ENCODE data around the gene SDF4. TPM values are rescaled to one million over a fixed set of nuclear protein-coding genes. Genes with fewer than 3 reads are reported as not detected.

SDF4 gene
- total RNA-seq, 1 experiment from 2014 or later, result 82.0 TPM

GRCh38 chr1:1245817-1246576 is 14.2 kb upstream of the SDF4 start:
- no peak overlapping the region for H3K4me2 ChIP-seq (ENCODE audit: insufficient read depth, insufficient read length, low read length)
- H3K23me2 ChIP-seq (ENCODE audit: insufficient read length, low read depth, low read length, poor library complexity, severe bottlenecking), result no peaks in the 10 kb centered on the region
- no peak overlapping the region for H2BK5ac ChIP-seq (ENCODE audit: insufficient read length, low read length)
- no peaks in the 10 kb centered on the region for H4K20me1 ChIP-seq (ENCODE audit: control insufficient read depth, insufficient read depth, insufficient read length)
- H4K8ac ChIP-seq (replicated peaks; ENCODE audit: insufficient read length, low read depth, low read length), result no peak overlapping the region
- H2BK20ac ChIP-seq (ENCODE audit: low read depth, low read length, poor library complexity, severe bottlenecking), result no peak overlapping the region
- TF ChIP-seq CTCF (conservative IDR thresholded peaks at IDR 0.05), result no peak
- H3K9ac ChIP-seq (ENCODE audit: extremely low read depth, insufficient read length, low read length), result no peak overlapping the region
- H3K27me3 ChIP-seq (ENCODE audit: insufficient read depth, low read length), result no peaks in the 10 kb centered on the region
- H3K14ac ChIP-seq (ENCODE audit: insufficient read depth, low read length), result no peak overlapping the region
- H3K4ac ChIP-seq (ENCODE audit: low read depth, low read length), result no peak overlapping the region
- no peaks in the 10 kb centered on the region for H3K79me2 ChIP-seq (ENCODE audit: insufficient read depth, low read length)
- H3K27ac Mint-ChIP-seq, result no peak overlapping the region
- no peaks in the 10 kb centered on the region for H3K9me3 ChIP-seq (ENCODE audit: control insufficient read depth, low read depth, low read length)
- no peaks in the 10 kb centered on the region for H3K79me1 ChIP-seq (ENCODE audit: insufficient read depth, low read depth, low read length, poor library complexity, severe bottlenecking)
- H3K4me3 Mint-ChIP-seq, result no peak overlapping the region
- H3K18ac ChIP-seq (ENCODE audit: insufficient read length, low read depth, low read length), result no peak overlapping the region
- no peak overlapping the region for H2AK5ac ChIP-seq (ENCODE audit: insufficient read length, low read length)
- no peak overlapping the region for H2BK120ac ChIP-seq (ENCODE audit: low read depth, low read length, poor library complexity, severe bottlenecking)
- no peaks in the 10 kb centered on the region for H3K4me1 ChIP-seq (ENCODE audit: insufficient read depth, low read length)
- no peak for DNase-seq
- H2AFZ ChIP-seq (ENCODE audit: low read length), result no peak overlapping the region
- no peak overlapping the region for H3T11ph ChIP-seq (ENCODE audit: low read length)
- peaks cover 16% of the 10 kb centered on the region for H3K27me3 Mint-ChIP-seq (ENCODE audit: low read depth)
- H2BK15ac ChIP-seq (ENCODE audit: low read depth, low read length), result no peak overlapping the region
- no peaks in the 10 kb centered on the region for H3K9me3 Mint-ChIP-seq
- H3K56ac ChIP-seq (ENCODE audit: insufficient read length, low read depth, low read length), result no peak overlapping the region
- H3K36me3 Mint-ChIP-seq (ENCODE audit: insufficient read depth in 1 of 3, low read depth in 3 of 3), result peaks cover 0 to 1% (median 0%) of the 10 kb centered on the region in 3 experiments; a peak in 1 of 7 replicates
- peaks cover 0 to under 1% of the 10 kb centered on the region in 2 experiments; a peak in 1 of 4 replicates for H3K4me1 Mint-ChIP-seq
- no peak overlapping the region for H4K91ac ChIP-seq (ENCODE audit: insufficient read length, low read depth, low read length)
- no peak overlapping the region for H4K5ac ChIP-seq (ENCODE audit: insufficient read length, low read depth, low read length)
- no peak overlapping the region for H3K23ac ChIP-seq (ENCODE audit: insufficient read length, low read depth, low read length)
- no peak overlapping the region for H2BK12ac ChIP-seq (ENCODE audit: insufficient read length, low read depth, low read length)
- WGBS (ENCODE audit: extremely low coverage, insufficient read length, low lambda C conversion rate), result no CpG with 5 or more reads among the region's 45 CpGs
- no peak overlapping the region for H3K27ac ChIP-seq (ENCODE audit: insufficient read length, low read depth, low read length)

All from H9 (cell line).